Activated CD8-positive, alpha-beta T cell treated with anti-CD3 and anti-CD28 coated beads for 36 hours (primary cell): ENCODE measurements around the gene IL31. TPM values are rescaled to one million over a fixed set of nuclear protein-coding genes. Genes with fewer than 3 reads are reported as not detected.

Experiments
- ATAC-seq: fragments of 200-7000 bp; cut with Tn5 transposase; one replicate; pipeline ENCODE4 v1.10.0; 2021; ENCODE audit warnings: mild to moderate bottlenecking, moderate library complexity
- CTCF ChIA-PET: fragments of 350-600 bp; sonication (Branson Sonifier 250); formaldehyde crosslinking; loops from one replicate; lab custom pipeline; 2021; ENCODE audit warnings: antibody characterized with exemption; lab: Charles Lee
- POLR2A ChIA-PET: fragments of 350-600 bp; sonication (Branson Sonifier 250); formaldehyde crosslinking; loops from one replicate; lab custom pipeline; 2021; ENCODE audit warnings: antibody characterized with exemption; lab: Charles Lee
- DNase-seq: peaks from one replicate; pipeline ENCODE4 v3.0.0-alpha.2; 2020
- H3K27ac Mint-ChIP-seq: one replicate; pipeline ENCODE4 v1.8.0; 2021; ENCODE audit warnings: mild to moderate bottlenecking, mixed read lengths
- H3K27me3 Mint-ChIP-seq: one replicate; pipeline ENCODE4 v1.8.0; 2021; ENCODE audit warnings: mixed read lengths
- H3K36me3 Mint-ChIP-seq: one replicate; pipeline ENCODE4 v1.8.0; 2021; ENCODE audit warnings: low read depth, mixed read lengths
- H3K4me1 Mint-ChIP-seq: one replicate; pipeline ENCODE4 v1.8.0; 2021; ENCODE audit warnings: low read depth, mixed read lengths
- H3K4me3 Mint-ChIP-seq: one replicate; pipeline ENCODE4 v1.8.0; 2021; ENCODE audit warnings: mild to moderate bottlenecking, moderate library complexity, mixed read lengths
- H3K9me3 Mint-ChIP-seq: one replicate; pipeline ENCODE4 v1.8.0; 2021; ENCODE audit warnings: mixed read lengths
- intact Hi-C: fragments of 100-400 bp; cut with micrococcal nuclease; formaldehyde crosslinking; loops from one replicate; pipeline ENCODE4 v1.10.0; 2022
- total RNA-seq, 2 experiments: library from RNA; stranded (reverse); gene quantifications; one replicate each; pipeline ENCODE4 v1.2.3, GENCODE V29; 2021
- TF ChIP-seq, protein P1 (sequence below): fragments of 200-600 bp; IDR thresholded peaks from one replicate; pipeline ENCODE4 v1.8.0; 2022; ENCODE audit warnings: antibody characterized with exemption, mild to moderate bottlenecking

Gene IL31
- not detected for total RNA-seq

DNA sequence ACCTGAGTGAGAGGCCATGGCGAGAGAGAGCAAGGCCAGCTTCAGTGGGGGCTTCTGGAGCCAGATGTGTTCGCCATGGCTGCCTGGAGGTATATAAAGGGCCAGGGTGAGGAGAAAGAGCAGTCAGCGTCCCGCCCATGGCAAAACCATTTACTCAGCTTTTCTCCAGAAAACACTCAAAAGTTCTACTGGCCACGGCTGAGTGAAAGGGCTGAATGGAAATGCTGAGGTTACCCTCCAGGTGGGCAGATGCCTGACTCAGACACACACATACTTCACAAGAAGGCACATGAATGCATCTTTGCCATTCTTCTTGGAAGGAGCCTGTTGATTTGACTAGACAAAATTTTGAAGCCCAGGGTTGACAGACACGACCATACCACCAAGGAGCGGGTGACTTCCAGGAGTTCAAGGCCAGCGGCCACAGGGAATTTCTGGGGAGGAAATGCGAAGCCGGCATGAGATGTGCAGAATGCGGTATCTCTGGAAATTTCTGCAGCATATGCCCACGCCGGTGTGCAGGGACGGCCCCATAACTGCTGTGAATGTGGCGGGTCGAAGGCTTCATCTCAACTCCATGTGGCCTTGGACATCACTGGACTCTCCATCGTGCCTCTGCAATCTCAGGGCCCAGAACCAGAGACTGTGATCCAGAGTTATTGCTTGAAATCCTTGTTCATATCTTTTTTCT is at the start of gene IL31:
Gene IL31, minus strand, starts transcription at position 67 of the 691 bp plus-strand sequence. Its CDS starts 49 bp downstream, at position 18.
- ChIA-PET POLR2A (interaction anchor here (0.9 to 1.5 kb wide), 2 partner anchors 9 to 26 kb away, joined by 3 to 5 read pairs; no protein-coding TSS in a partner anchor), CTCF (no interaction called here)
- Mint-ChIP-seq H3K9me3 (no peaks in the 10 kb centered on the region), H3K36me3 (no peaks in the 10 kb centered on the region), H3K4me1 (peaks cover 5% of the 10 kb centered on the region), H3K27me3 (no peaks in the 10 kb centered on the region), H3K4me3 (no peak within 1 kb of the TSS), H3K27ac (no peak within 1 kb of the TSS)
- ATAC-seq, result peak; percentile 58
- DNase-seq, result peak; percentile 42
- intact Hi-C loops, result no loop called here
- TF ChIP-seq, protein P1, sequence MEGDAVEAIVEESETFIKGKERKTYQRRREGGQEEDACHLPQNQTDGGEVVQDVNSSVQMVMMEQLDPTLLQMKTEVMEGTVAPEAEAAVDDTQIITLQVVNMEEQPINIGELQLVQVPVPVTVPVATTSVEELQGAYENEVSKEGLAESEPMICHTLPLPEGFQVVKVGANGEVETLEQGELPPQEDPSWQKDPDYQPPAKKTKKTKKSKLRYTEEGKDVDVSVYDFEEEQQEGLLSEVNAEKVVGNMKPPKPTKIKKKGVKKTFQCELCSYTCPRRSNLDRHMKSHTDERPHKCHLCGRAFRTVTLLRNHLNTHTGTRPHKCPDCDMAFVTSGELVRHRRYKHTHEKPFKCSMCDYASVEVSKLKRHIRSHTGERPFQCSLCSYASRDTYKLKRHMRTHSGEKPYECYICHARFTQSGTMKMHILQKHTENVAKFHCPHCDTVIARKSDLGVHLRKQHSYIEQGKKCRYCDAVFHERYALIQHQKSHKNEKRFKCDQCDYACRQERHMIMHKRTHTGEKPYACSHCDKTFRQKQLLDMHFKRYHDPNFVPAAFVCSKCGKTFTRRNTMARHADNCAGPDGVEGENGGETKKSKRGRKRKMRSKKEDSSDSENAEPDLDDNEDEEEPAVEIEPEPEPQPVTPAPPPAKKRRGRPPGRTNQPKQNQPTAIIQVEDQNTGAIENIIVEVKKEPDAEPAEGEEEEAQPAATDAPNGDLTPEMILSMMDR, result no peak

- POLR2A ChIA-PET, result interaction anchor here (2.2 to 3.5 kb wide), 2 partner anchors 10 to 11 kb away, joined by 7 to 17 read pairs; partner anchors contain the start of gene DIABLO
- Mint-ChIP-seq H3K9me3 (no peaks in the 10 kb centered on the region), H3K4me1 (peaks cover 5% of the 10 kb centered on the region), H3K27ac (no peak overlapping the region), H3K36me3 (peaks cover 36% of the 10 kb centered on the region), H3K27me3 (no peaks in the 10 kb centered on the region), H3K4me3 (no peak overlapping the region)
- ATAC-seq (no peak), DNase-seq (no peak)
- intact Hi-C loops, result no loop called here
- CTCF ChIA-PET, result interaction anchor here (0.7 to 1.6 kb wide), 3 partner anchors 8 to 15 kb away, joined by 3 to 5 read pairs (median 3); no protein-coding TSS in a partner anchor
- TF ChIP-seq, protein P1, result no peak
Observed at GRCh38 chr12:122216445-122216844, 42.4 kb upstream of the IL31 start.

- peaks cover 40% of the 10 kb centered on the region for H3K36me3 Mint-ChIP-seq
- TF ChIP-seq, protein P1, result no peak
- ChIA-PET POLR2A (interaction anchor here (2.2 to 3.5 kb wide), 2 partner anchors 10 to 11 kb away, joined by 7 to 17 read pairs; partner anchors contain the start of gene DIABLO), CTCF (interaction anchor here (0.7 to 1.6 kb wide), 3 partner anchors 9 to 15 kb away, joined by 3 to 5 read pairs (median 3); no protein-coding TSS in a partner anchor)
- ATAC-seq (no peak), DNase-seq (no peak)
- H3K27me3 Mint-ChIP-seq, result no peaks in the 10 kb centered on the region
- H3K9me3 Mint-ChIP-seq, result no peaks in the 10 kb centered on the region
- H3K27ac Mint-ChIP-seq, result no peak overlapping the region
- H3K4me1 Mint-ChIP-seq, result peaks cover 2% of the 10 kb centered on the region
- intact Hi-C loops, result no loop called here
- H3K4me3 Mint-ChIP-seq, result no peak overlapping the region
Observed at GRCh38 chr12:122215771-122216170, 41.8 kb upstream of the IL31 start.

DNA sequence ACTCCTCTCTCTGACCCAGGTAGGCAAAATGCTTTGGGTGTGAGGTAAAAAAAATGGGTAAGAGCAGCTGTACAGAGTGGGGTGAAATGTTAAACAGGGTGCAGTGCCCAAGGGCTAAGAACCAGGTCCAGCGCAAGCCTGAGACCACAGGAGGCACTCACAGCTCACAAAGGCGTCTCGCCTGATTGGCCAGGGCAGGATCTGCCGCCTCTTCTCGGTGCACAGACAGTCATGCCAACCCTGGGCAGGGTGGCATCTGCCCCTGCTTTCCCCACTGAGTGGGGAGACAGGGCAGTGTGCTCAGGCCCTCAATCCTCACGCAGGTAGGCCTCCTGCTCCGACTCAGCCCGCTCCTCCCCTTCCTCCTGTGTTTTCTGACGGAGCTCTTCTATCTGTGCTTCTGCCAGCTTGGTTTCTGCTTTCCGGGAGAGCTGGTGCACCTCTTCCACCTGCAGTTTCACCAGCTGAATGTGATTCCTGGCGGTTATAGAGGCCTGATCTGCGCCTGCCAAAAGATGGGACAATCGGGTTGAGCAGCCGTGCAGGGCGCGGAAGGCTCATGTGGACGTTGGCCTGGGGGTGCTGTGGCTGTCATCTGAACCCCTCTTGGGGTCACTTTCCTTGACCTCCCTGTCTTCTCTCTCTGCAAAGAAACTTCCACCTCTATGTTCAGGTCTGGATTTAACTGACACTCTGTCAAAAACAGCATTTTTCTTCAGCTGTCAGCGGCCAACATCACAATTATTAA is 34.2 kb upstream of the IL31 start:
- ATAC-seq (no peak), DNase-seq (no peak)
- intact Hi-C loops, result no loop called here
- Mint-ChIP-seq H3K4me1 (peaks cover 7% of the 10 kb centered on the region), H3K27me3 (peaks cover 11% of the 10 kb centered on the region), H3K9me3 (no peaks in the 10 kb centered on the region), H3K4me3 (no peak overlapping the region), H3K27ac (no peak overlapping the region), H3K36me3 (peaks cover 29% of the 10 kb centered on the region)
- TF ChIP-seq, protein P1, result no peak
- CTCF ChIA-PET, result no interaction called here
- POLR2A ChIA-PET, result interaction anchor here (0.5 to 1.3 kb wide), 3 partner anchors 15 to 321 kb away, joined by 3 to 4 read pairs (median 4); no protein-coding TSS in a partner anchor
